NK-92 (cell line): ENCODE measurements around the gene TNRC6C.
"Not testable (repeated sequence)": the region's sequence is repeated elsewhere in the genome, so short reads cannot be mapped to it uniquely, and the experiment has no call there.

Source experiments
- DNase-seq: peaks from one replicate; lab custom pipeline; 2025; ENCODE audit not compliant: unreplicated experiment; lab: John Stamatoyannopoulos, UW

Gene TNRC6C

DNA sequence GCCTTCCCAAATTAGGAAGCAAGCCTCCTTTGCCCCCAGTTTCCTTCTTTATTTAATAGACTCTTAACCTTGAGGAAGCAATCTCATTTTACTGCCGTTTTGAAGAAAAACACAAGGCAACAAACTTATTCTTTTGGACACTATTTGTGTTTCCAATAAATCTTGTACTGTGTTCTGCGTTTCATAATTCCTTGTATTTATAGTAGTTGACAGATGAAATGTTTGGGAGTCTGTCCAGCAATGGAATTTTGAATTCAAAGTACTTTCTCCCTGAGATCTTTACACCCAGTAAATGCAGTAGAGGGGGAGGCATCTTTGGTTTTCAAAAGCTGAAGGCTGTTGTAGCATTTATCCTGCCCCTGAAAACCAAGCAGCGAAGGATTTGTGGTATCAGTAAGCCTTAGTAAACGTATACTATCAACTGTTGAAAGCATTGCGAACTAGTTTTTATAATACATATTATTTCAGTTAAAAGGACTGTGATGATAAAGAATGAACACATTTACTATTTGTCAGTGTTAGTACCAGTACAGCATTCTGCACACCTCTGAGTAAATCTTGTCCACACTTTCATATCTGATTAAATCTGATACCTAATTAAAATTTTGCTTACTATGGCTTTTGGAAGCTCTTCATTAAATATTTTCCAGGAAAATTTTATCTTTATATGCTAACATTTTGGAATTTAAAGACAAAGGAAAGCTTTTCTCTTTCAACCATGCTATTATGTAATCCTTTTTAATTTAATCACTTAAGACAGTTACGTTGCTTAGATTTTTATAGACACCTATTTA is 83.1 kb downstream of the TNRC6C start:
- no peak for DNase-seq

DNA sequence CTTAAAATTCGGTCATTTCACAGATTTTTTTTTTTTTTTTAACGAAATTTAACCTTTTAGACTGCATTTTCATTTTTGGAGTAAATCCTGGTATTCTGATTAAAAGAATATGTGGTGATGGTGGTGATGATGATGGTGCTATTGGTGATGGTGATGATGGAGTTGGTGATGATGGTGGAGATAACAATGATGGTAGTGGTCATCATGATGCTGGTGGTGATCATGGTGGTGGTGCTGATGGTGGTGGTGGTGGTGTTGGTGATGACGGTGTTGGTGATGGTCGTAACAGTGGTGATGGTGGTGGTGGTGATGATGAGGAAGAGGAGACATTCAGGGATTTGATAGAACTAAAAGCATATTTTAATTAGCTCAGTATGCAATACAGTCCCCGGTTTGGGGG is 84.0 kb downstream of the TNRC6C start:
- DNase-seq: no peak

DNA sequence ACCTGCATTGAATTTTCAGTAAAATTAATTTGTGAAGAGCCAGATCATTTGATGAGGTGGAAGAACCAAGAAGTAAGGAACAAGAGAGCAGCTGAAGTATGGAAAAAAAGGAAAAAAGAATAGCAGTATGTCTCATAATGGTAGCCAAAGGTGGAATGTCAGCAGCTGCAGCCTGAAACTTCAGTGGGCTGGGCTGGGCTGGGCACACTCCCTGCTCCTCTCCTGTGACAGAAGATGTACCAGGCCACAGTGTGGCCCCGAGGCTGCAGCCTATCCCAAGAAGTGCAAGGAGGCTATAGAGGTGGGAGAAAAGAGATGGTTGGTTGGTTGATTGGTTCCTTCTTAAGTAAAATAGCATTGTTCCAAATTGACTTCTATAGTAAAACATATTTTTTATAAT is 84.5 kb downstream of the TNRC6C start:
- DNase-seq: no peak

DNA sequence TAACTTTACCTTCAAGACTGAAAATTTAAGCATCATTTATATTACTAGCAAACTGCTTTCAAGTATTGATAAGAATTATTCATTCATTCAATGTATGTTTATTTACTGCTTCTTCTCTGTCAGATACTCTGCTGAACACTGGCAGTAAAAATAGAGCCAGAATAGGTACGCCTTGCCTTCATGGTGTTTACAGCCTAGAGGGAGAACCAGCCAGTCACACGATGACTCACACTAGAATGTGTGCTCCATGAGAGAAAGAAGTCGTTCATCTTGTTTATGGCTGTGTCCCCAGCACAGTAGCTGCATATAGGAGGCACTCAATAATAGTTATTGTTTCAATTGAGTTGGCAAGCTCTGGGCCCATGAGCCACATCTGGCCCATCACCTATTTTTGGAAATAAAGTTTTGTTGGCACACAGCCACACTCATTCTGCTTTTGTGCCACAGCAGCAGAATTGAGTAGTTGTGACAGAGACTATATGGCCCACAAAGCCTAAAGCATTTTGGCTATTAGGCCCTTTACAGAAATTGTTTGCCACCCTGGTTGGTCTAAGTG is 85.9 kb downstream of the TNRC6C start:
- no peak for DNase-seq

DNA sequence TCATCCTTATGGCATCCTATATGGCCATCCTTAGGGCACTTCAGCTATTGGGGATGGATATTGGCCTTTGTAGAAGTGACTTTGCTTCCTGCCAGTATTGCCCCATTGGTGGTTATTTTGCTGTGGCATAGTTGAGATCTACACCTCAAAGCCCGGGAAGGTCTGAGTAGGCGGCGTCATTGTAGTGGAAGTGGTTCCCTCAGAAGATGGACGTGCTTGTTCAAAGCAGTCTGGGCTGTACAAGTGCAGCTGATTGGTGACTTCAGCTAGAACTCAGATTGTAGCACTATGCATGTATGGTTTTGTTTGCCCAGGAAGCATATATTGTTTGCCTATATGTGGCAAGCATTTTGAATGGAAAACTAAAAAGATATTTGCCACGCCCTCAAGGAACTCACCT is 86.8 kb downstream of the TNRC6C start:
- no peak for DNase-seq

DNA sequence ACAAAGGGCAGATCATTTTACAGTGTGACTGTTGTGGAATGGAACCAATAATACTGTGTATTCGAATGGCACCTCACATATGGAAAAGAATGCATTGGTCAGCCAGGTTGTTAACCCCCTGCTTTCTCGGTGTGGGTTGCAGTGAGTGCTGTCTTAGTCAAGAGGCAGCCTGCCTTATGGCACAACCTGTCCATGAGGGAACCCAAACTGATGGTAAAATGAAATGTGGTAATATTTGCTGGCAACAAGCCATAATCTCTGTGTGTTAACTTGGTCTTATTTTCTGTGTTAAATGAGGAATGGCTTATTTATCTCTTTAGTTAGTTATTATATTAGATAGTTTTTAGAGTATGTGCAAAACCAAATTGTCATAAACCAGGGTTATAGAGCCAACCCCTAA is 88.4 kb downstream of the TNRC6C start:
- no peak for DNase-seq

DNA sequence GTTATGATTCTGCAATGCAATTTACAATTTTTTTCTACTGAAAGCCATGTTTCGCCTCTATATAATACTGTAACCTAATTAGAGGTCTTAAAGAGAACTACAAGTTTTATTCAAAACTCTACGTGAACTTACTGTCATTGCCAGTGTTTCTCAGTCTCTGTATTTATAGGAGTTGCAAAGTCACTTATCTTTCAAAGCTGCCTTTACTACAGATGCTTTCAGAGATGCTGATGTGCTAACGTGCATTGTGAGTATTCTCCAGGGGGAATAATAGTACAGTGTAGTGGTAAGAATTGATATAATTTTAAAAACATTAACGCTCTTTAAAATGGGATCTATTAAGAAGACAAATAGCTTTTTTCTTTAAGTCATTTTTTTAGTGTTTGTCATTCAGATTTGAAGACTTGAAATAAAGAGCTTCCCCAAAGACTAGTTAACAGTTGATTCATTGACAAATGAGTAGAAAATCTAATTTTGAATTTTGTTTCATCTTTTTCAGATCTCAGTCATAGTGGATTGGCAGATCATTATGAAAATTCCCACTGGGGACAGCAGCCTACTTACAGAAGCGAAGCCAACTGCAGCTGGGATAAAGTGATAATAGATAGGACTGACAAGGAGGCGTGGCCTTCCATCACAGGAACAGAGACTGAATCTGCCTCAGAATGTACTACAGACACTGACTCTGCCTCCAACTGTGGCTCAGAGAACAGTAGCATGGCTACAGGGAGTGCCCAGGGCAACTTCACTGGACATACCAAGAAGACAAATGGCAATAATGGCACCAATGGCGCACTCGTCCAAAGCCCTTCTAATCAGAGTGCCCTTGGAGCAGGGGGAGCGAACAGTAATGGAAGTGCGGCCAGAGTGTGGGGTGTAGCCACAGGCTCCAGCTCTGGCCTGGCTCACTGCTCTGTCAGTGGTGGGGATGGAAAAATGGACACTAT is 90.1 kb downstream of the TNRC6C start:
- DNase-seq: no peak

DNA sequence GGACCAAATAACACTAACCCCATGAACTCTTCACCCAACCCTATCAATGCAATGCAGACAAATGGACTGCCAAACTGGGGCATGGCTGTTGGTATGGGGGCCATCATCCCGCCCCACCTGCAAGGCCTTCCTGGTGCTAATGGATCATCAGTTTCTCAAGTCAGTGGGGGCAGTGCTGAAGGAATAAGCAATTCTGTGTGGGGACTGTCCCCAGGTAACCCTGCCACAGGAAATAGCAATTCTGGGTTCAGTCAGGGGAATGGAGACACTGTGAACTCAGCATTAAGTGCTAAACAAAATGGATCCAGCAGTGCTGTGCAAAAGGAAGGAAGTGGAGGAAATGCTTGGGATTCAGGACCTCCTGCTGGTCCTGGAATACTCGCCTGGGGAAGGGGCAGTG is 91.1 kb downstream of the TNRC6C start:
- no peak for DNase-seq

DNA sequence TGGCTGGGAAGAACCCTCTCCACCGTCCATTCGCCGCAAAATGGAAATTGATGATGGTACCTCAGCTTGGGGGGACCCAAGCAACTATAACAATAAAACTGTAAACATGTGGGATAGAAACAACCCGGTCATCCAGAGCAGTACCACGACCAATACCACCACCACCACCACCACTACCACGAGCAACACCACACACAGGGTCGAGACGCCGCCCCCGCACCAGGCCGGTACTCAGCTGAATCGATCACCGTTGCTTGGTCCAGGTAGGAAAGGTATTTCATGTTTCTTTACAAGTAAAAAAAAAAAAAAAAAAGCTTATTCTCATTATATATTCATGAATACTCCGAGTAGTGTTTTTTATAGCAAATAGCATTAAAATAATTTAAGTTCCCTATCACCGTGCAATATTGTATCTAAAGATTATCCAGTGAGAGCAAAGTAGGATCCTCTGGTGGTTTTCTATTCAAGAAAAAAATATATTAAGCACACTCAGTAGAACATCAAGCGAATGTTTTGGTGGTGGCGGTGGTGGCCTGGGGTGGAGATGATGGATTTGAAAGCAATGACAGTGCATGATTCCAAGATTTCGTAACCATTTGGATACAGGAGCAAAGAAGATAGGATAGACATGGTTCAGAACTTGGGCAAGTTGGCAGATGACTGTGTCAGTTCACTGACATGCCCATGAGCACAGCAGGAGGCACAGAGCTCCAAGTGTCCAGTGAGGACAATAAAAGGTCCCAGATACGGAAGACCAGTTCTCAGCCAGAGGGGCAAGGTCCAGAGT is 92.9 kb downstream of the TNRC6C start:
- DNase-seq: no peak

DNA sequence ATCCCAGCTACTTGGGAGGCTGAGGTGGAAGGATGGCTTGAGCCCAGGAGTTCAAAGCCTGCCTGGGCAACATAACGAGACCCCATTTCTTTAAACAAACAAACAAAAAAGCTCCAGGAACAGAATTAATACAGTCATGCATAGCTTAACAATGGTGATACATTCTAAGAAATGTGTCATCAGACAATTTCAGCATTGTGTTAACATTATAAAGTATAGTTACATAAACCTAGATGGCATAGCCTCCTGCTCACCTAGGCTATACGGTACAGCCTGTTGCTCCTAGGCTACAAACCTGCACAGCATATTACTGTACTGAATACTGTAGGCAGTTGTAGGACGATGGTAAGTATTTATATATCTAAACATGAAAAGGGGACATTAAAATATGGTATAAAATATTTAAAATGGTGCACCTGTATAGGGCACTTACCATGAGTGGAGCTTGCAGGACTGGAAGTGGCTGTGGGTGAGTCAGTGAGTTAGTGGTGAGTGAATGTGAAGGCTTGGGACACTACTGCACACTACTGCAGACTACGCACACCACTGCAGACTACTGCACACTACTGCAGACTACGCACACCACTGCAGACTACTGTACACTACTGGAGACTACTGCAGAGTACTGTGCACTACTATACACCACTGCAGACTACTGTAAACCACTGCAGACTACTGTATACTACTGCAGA is 95.4 kb downstream of the TNRC6C start:
- no peak for DNase-seq

DNA sequence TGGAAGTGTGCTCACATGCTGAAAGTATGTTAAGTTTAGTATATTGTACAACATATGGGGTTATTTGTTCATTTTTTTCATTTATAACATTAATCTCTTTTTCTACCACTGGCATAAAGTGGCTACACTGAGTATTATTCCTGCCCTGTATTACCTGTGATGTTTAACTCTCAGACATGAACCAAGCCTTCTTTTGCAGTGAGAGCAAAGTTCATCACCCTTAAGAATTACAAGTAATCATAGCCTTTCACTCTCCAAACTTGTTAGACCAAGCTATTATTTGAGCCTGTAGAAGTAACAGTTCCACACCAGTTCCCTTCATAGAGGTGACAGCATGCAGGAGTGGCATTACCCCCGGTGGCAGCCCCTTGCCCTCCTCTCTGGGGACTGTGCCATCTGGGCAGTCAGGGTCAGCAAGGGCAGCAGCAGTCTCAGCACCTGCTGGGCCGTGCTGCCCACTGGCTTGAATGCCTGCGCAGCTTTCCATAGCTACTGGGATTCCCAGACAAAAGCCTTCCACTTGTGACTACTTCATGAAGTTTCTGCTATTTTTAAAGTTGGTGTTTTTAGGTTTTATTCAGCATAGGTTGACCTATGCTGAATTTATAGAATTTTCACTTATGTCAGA is 98.7 kb downstream of the TNRC6C start:
- no peak for DNase-seq

DNA sequence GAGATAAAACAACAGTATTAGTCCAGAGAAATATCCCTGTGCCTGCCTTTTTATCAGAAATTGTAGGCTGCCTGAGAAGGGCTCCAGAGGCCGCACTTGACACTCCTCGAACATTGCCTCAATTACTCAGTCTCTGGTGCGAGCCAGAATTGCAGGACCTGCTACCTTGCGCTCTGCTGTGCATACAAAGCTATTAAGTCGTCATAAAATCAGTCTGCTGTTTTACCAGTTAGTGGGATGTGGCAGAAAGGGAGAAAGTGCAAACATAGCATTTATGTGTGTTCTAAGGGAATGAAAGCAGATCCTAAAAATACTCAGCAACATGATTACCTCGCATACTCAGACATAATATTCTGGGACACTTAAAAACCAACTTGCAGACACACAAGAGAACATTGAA is 99.5 kb downstream of the TNRC6C start:
- DNase-seq: no peak

DNA sequence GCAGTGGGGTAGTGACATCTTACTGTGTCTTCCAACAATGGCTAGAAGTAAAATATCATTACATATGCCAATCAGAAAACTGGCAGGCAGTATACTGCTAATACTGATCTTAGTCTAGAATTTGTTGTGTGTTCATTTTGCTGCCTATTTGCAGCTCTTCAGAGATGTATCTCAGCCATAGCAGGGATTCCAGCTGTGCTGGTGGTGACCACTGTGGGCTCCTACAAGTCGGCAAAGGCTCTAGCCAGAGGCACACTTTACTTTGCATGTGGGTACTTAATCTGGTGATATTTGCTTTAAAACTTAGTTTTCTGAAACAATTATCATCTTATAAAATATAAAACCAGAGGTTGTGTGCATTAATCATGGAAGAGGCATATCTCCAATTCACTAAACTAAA is 100.1 kb downstream of the TNRC6C start:
- DNase-seq: no peak

DNA sequence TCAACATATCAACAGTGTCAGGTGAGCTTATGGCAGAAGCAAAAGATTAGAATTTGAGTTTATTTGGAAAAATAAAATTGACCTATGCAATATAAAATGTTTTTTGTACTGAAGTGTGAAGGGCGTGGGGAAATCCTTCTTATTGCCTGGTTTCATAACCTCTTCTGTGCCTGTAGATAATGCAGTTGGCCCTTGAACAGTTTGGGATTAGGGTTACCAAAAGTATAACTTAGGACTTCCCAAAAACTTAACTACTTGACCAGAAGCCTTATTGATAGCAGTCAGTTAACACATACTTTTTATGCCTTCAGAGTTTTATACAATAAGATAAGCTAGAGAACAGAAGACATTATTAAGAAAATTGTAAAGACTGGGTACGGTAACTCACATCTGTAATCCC is 104.1 kb downstream of the TNRC6C start:
- DNase-seq: no peak

DNA sequence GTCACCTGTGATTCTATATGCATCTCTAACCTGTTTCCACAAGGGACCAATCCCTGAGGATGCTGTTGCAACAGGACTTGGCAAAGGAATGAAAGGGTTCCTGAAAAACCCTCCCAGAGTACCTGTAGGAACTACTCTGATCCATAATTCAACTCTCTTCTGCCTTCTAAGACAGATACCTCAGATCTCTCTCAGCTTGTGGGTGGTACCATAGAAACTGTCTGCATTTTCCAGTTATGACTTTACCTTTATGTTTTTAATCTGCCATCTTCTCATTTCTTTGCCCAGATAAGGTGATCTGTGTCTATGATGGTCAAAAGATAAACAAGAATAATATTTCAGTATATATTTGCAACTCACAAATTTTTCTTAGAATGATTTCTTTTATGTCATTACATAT is 105.0 kb downstream of the TNRC6C start:
- DNase-seq: no peak

DNA sequence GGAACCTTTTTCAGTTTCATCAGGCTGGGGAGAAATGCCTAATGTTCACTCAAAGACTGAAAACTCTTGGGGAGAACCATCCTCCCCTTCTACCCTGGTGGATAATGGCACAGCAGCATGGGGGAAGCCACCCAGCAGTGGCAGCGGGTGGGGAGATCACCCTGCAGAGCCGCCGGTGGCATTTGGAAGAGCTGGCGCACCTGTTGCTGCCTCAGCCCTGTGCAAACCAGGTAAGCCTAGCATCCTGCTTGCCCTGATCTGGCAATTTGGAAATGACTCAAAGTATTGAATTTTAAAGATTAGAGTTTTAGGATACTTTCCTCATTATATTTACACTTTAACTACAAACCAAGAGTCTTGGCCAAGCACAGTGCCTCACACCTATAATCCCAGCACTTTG is 106.2 kb downstream of the TNRC6C start:
- no peak for DNase-seq

DNA sequence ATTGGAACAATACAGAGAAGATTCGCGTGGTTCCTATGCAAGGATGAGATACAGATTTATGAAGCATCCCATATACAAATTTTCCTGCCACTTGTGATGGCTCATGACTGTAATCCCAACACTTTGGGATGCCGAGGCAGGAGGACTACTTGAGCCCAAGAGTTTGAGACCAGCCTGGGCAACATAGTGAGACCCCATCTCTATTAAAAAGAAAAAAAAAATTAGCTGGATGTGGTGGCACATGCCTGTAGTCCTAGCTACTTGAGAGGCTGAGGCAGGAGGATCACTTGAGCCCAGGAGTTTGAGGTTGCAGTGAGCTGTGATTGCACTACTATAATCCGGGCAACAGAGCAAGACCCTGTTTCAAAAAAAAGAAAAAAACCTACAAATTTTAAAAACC is 108.5 kb downstream of the TNRC6C start:
- not testable (repeated sequence) for DNase-seq

DNA sequence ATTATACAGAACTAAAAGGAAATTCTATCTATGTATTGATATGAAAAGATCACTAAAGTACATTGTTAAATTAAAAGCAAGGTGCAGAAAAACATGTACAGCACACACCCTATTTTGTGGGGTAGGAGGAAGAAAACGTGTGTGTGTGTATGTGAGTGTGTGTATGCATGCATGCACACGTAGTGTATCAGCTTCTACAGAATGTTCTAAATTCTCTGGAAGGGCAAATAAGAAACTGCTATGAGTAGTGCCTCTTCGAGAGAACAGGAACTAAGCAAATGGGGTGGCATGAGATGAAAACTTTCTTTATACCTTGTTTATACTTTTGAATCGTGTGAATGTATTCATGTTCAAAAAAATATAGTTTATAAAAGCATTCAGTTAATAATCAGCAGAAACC is 111.2 kb downstream of the TNRC6C start:
- no peak for DNase-seq

DNA sequence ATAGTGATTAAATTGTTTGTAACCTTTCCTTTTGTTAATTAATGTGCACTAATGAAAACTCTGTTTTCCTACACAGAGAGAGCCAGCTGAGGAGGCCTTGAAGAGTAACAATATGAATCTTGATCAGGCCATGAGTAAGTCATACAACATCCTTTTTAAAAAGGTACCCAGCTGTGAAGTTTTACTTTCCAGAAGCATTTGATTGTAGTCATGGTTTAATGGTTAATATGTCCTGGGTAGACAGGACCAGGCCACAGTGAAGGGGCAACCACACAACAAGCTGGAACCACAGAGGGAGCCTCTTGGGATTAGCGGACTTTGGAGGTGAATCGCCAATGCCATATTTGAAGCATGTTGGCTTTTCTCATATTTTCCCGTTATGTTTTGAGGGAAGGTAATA is 114.5 kb downstream of the TNRC6C start:
- no peak for DNase-seq

DNA sequence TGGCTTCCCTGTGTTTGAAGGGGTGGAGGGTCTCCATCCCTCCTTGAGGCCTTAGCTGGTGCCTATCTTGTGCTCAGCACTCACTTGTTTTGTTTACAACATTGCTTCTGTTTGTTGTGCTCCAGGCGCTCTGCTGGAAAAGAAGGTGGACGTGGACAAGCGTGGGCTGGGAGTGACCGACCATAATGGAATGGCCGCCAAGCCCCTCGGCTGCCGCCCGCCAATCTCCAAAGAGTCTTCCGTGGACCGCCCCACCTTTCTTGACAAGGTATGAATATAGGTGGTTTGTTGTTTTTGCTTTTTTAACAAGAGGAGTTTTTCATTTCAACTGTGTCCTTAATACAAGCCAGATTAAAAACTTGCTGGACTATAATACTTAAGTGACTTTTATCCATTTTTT is 116.5 kb downstream of the TNRC6C start:
- DNase-seq: no peak
